CD14-positive monocyte (primary cell): Measurements from ENCODE around the gene GPSM1. TPM values are rescaled to one million over a fixed set of nuclear protein-coding genes. Genes with fewer than 3 reads are reported as not detected.

Source experiments
- DNase-seq, 3 donors: peaks; one replicate each; pipeline ENCODE4 v3.0.0-alpha.2; 2011 to 2022
- H2AFZ ChIP-seq: 2 replicates; pipeline ENCODE4 v1.6.0; 2012; ENCODE audit warnings: mild to moderate bottlenecking, low read depth, low read length, inconsistent platforms; ENCODE audit not compliant: insufficient read depth, poor library complexity, severe bottlenecking
- H3K27ac ChIP-seq, 2 donors: 1 replicate in 1 of 2; 2 replicates in 1 of 2; pipeline ENCODE4 v1.5.1; 2012 to 2013; ENCODE audit warnings: low read length in 2 of 2, control low read depth in 1 of 2, inconsistent platforms in 1 of 2, low read depth in 1 of 2, mild to moderate bottlenecking in 1 of 2
- H3K27me3 ChIP-seq, 2 donors: one replicate each; pipeline versions ENCODE4 v1.6.0 to v1.6.1; 2011 to 2013; ENCODE audit warnings: low read length in 2 of 2; ENCODE audit not compliant: control insufficient read depth in 2 of 2, insufficient read depth in 2 of 2
- H3K36me3 ChIP-seq, 2 donors: replicated peaks in 1 of 2; 1 replicate in 1 of 2; 2 replicates in 1 of 2; pipeline versions ENCODE4 v1.5.1 to v1.6.1; 2012 to 2013; ENCODE audit warnings: low read length in 2 of 2, control low read depth in 1 of 2, inconsistent platforms in 1 of 2, mild to moderate bottlenecking in 1 of 2; ENCODE audit not compliant: insufficient read depth in 2 of 2, control insufficient read depth in 1 of 2
- H3K4me1 ChIP-seq, 2 donors: 1 replicate in 1 of 2; 2 replicates in 1 of 2; pipeline versions ENCODE4 v1.5.1 to v1.6.1; 2012 to 2013; ENCODE audit warnings: low read length in 2 of 2, control low read depth in 1 of 2, inconsistent platforms in 1 of 2, mild to moderate bottlenecking in 1 of 2, moderate library complexity in 1 of 2; ENCODE audit not compliant: insufficient read depth in 2 of 2, control insufficient read depth in 1 of 2
- H3K4me2 ChIP-seq: replicated peaks from 2 replicates; pipeline ENCODE3; 2012; ENCODE audit warnings: low read length, moderate library complexity, mild to moderate bottlenecking; ENCODE audit not compliant: poor library complexity, severe bottlenecking; ENCODE audit errors: extremely low read depth
- H3K4me3 ChIP-seq, 3 experiments: fragments of 200-600 bp in 1 of 3; sonication (generic) in 1 of 3; replicated peaks in 1 of 3; 1 replicate in 2 of 3; 2 replicates in 1 of 3; pipeline ENCODE4 v1.5.1; 2011 to 2013; ENCODE audit warnings: low read length in 3 of 3, mild to moderate bottlenecking in 3 of 3, control low read depth in 2 of 3, low read depth in 2 of 3, inconsistent platforms in 1 of 3, moderate library complexity in 1 of 3
- H3K79me2 ChIP-seq: 2 replicates; pipeline ENCODE4 v1.6.0; 2012; ENCODE audit warnings: mild to moderate bottlenecking, control low read depth, inconsistent platforms, low read length, moderate library complexity; ENCODE audit not compliant: insufficient read depth
- H3K9ac ChIP-seq: 2 replicates; pipeline ENCODE4 v1.6.0; 2017; ENCODE audit warnings: low read length, mild to moderate bottlenecking; ENCODE audit not compliant: insufficient read depth, poor library complexity, severe bottlenecking
- H3K9me3 ChIP-seq, 2 donors: replicated peaks in 1 of 2; 1 replicate in 1 of 2; 2 replicates in 1 of 2; pipeline versions ENCODE4 v1.5.1 to v1.6.1; 2012 to 2013; ENCODE audit warnings: low read length in 2 of 2, control low read depth in 1 of 2; ENCODE audit not compliant: control insufficient read depth in 1 of 2, insufficient read depth in 1 of 2
- H4K20me1 ChIP-seq: 2 replicates; pipeline ENCODE4 v1.6.0; 2012; ENCODE audit warnings: mild to moderate bottlenecking, low read length, control low read depth, moderate library complexity; ENCODE audit not compliant: insufficient read depth
- H3K27ac Mint-ChIP-seq, 7 donors: one replicate each; pipeline ENCODE4 v1.8.0; 2020; ENCODE audit warnings: mild to moderate bottlenecking in 7 of 7, mixed read lengths in 7 of 7, moderate library complexity in 6 of 7, inconsistent platforms in 2 of 7
- H3K27me3 Mint-ChIP-seq, 3 donors: one replicate each; pipeline ENCODE4 v1.8.0; 2021 to 2022; ENCODE audit warnings: low read depth in 3 of 3, mild to moderate bottlenecking in 3 of 3, mixed read lengths in 3 of 3, moderate library complexity in 3 of 3, inconsistent platforms in 1 of 3
- H3K36me3 Mint-ChIP-seq, 2 donors: one replicate each; pipeline ENCODE4 v1.8.0; 2020; ENCODE audit warnings: mixed read lengths in 2 of 2, inconsistent platforms in 1 of 2, mild to moderate bottlenecking in 1 of 2
- H3K4me1 Mint-ChIP-seq: one replicate; pipeline ENCODE4 v1.8.0; 2020; ENCODE audit warnings: mild to moderate bottlenecking, mixed read lengths
- H3K4me3 Mint-ChIP-seq, 2 donors: one replicate each; pipeline ENCODE4 v1.8.0; 2020; ENCODE audit warnings: mild to moderate bottlenecking in 2 of 2, mixed read lengths in 2 of 2, moderate library complexity in 1 of 2
- H3K9me3 Mint-ChIP-seq, 7 donors: one replicate each; pipeline ENCODE4 v1.8.0; 2020 to 2022; ENCODE audit warnings: mixed read lengths in 7 of 7, mild to moderate bottlenecking in 6 of 7, moderate library complexity in 6 of 7, inconsistent platforms in 2 of 7
- WGBS: methylation state at CpG from one replicate; pipeline ENCODE4 v1.1.5; 2013; ENCODE audit warnings: missing lambda C conversion rate; ENCODE audit not compliant: insufficient coverage; 5-methylcytosine and 5-hydroxymethylcytosine counted together
- intact Hi-C, 2 donors: fragments of 100-400 bp; cut with micrococcal nuclease; formaldehyde crosslinking; loops; one replicate each; pipeline versions ENCODE4 v1.15.0 to v1.15.1; 2023
- polyA plus RNA-seq, 3 donors: library from polyadenylated mRNA; depleted of rRNA in 1 of 3; unstranded in 2 of 3; stranded (reverse) in 1 of 3; fragments of 300-500 nt in 2 of 3; fragments of >200 nt in 1 of 3; fragmentation: Illumina TruSeq in 2 of 3; gene quantifications; 1 replicate in 2 of 3; 2 replicates in 1 of 3; pipeline ENCODE4 v1.2.3, GENCODE V29; 2012 to 2021
- TF ChIP-seq, protein P1 (sequence below): fragments of 200-600 bp; IDR thresholded peaks from one replicate; pipeline ENCODE4 v1.8.0; 2022; ENCODE audit warnings: antibody characterized with exemption, mild to moderate bottlenecking

Gene GPSM1
- polyA plus RNA-seq, 3 donors, result 0.67 to 3.1 (median 0.73) TPM

GRCh38 chr9:136386018-136386417 lies 58.7 kb downstream of the GPSM1 start:
- H3K36me3 ChIP-seq, result peaks cover 60 to 92% of the 10 kb centered on the region in 2 donors
- no peak overlapping the region for H3K27ac ChIP-seq
- Mint-ChIP-seq H3K4me3 (no peak overlapping the region), H3K36me3 (peaks cover 67 to 79% of the 10 kb centered on the region in 2 donors), H3K27me3 (no peaks in the 10 kb centered on the region), H3K4me1 (peaks cover 6% of the 10 kb centered on the region), H3K27ac (peak overlapping the region in 4 of 7 donors; percentile 0 to 17 (median 14)), H3K9me3 (no peaks in the 10 kb centered on the region)
- WGBS, result 32% methylated on average over 6 of the region's 13 CpGs
- H3K9me3 ChIP-seq, result no peaks in the 10 kb centered on the region
- no peak overlapping the region for H3K9ac ChIP-seq
- H3K79me2 ChIP-seq, result no peaks in the 10 kb centered on the region
- H4K20me1 ChIP-seq, result no peaks in the 10 kb centered on the region
- intact Hi-C loops, result no loop called here
- H2AFZ ChIP-seq, result no peak overlapping the region
- no peak overlapping the region for H3K4me3 ChIP-seq
- TF ChIP-seq, protein P1, sequence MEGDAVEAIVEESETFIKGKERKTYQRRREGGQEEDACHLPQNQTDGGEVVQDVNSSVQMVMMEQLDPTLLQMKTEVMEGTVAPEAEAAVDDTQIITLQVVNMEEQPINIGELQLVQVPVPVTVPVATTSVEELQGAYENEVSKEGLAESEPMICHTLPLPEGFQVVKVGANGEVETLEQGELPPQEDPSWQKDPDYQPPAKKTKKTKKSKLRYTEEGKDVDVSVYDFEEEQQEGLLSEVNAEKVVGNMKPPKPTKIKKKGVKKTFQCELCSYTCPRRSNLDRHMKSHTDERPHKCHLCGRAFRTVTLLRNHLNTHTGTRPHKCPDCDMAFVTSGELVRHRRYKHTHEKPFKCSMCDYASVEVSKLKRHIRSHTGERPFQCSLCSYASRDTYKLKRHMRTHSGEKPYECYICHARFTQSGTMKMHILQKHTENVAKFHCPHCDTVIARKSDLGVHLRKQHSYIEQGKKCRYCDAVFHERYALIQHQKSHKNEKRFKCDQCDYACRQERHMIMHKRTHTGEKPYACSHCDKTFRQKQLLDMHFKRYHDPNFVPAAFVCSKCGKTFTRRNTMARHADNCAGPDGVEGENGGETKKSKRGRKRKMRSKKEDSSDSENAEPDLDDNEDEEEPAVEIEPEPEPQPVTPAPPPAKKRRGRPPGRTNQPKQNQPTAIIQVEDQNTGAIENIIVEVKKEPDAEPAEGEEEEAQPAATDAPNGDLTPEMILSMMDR, result no peak
- H3K27me3 ChIP-seq, result no peaks in the 10 kb centered on the region
- no peak overlapping the region for H3K4me2 ChIP-seq
- no peaks in the 10 kb centered on the region for H3K4me1 ChIP-seq
- peak in 1 of 3 donors; percentile 47 for DNase-seq

GRCh38 chr9:136387217-136387616 lies 59.9 kb downstream of the GPSM1 start:
- no peak for DNase-seq
- Mint-ChIP-seq H3K4me3 (no peak overlapping the region), H3K27ac (peak overlapping the region in 1 of 7 donors; percentile 13), H3K27me3 (peaks cover 0 to 2% (median 0%) of the 10 kb centered on the region in 3 donors), H3K9me3 (no peaks in the 10 kb centered on the region), H3K4me1 (peaks cover 6% of the 10 kb centered on the region), H3K36me3 (peaks cover 71 to 82% of the 10 kb centered on the region in 2 donors)
- intact Hi-C loops, result no loop called here
- no peaks in the 10 kb centered on the region for H3K9me3 ChIP-seq
- H3K27ac ChIP-seq, result no peak overlapping the region
- H3K4me2 ChIP-seq, result no peak overlapping the region
- no peaks in the 10 kb centered on the region for H3K79me2 ChIP-seq
- no peaks in the 10 kb centered on the region for H3K27me3 ChIP-seq
- 97% methylated on average over 19 of the region's 19 CpGs for WGBS
- no peaks in the 10 kb centered on the region for H3K4me1 ChIP-seq
- H3K36me3 ChIP-seq, result peaks cover 57 to 92% of the 10 kb centered on the region in 2 donors
- H4K20me1 ChIP-seq, result no peaks in the 10 kb centered on the region
- H3K9ac ChIP-seq, result no peak overlapping the region
- H3K4me3 ChIP-seq, result no peak overlapping the region
- TF ChIP-seq, protein P1, result no peak
- no peak overlapping the region for H2AFZ ChIP-seq
